ENCODE data around the gene S1PR1. TPM values are rescaled to one million over a fixed set of nuclear protein-coding genes. Genes with fewer than 3 reads are reported as not detected.

Gene S1PR1
- total RNA-seq, 1 experiment from 2014 or later, result 0.68 TPM

DNA sequence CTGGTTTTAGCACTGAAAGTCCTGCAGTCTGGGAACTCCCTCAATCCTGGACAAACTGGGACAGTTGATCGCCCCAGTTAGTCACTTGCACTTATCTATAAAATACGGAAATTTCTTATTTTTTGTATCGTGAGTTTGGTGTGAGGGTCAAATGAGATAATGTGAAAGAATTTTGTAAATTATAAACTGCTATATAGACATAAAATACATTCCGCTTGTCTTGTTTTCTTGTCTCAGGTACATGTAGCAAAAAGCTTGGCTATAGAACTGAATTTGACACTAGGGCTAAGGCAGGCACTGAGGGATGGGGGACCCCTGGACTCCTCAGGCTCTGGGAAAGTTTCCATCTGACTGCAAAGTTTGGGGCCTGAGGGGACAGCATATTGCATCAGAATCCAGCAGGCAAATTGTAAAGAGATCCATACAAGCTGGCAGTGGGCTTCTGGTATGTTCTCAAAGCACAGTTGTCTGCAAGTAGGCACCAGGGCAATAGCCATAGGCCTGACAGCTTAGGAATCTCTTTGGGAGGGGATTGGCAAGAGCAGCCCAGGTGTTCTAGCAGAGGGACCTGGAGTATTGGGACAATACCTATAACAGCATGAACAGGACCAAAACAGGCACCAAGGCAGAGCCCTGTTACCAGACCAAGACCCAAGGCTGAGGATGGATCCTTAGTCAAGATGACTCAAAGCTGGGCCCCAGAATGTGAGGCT is 44.3 kb downstream of the S1PR1 start:
- no peak for DNase-seq
- TF ChIP-seq CTCF (conservative IDR thresholded peaks at IDR 0.05), result no peak
- no peak for TF ChIP-seq EZH2 (IDR thresholded peaks at IDR 0.05; ENCODE audit: low read depth)
- Histone ChIP-seq H3K79me2 (ENCODE audit: low read depth) (no peaks in the 10 kb centered on the region), H3K4me1 (replicated peaks; ENCODE audit: insufficient read depth) (no peaks in the 10 kb centered on the region), H2AFZ (no peak overlapping the region), H3K36me3 (ENCODE audit: low read depth) (no peaks in the 10 kb centered on the region), H3K27ac (no peak overlapping the region), H3F3A (ENCODE audit: insufficient read depth, low read depth) (no peaks in the 10 kb centered on the region), H3K4me2 (no peak overlapping the region), H3K4me3 (no peak overlapping the region), H3K9me3 (ENCODE audit: insufficient read depth, low read depth) (no peaks in the 10 kb centered on the region), H3K9me2 (ENCODE audit: insufficient read depth) (no peaks in the 10 kb centered on the region), H4K20me1 (ENCODE audit: insufficient read depth) (no peaks in the 10 kb centered on the region), H3K27me3 (ENCODE audit: insufficient read depth, low read depth) (no peaks in the 10 kb centered on the region)
- intact Hi-C loops (cut with micrococcal nuclease; ENCODE audit: unreplicated experiment), result no loop called here
- POLR2A ChIA-PET (ENCODE audit: unreplicated experiment), result no interaction called here
- BruUV-seq (replicated peaks), result no TSS peak
- CTCF ChIA-PET, result no interaction called here

- no peaks in the 10 kb centered on the region for H3K9me2 ChIP-seq (ENCODE audit: insufficient read depth)
- POLR2A ChIA-PET (ENCODE audit: unreplicated experiment), result no interaction called here
- no peaks in the 10 kb centered on the region for H3K36me3 ChIP-seq (ENCODE audit: low read depth)
- CTCF ChIA-PET, result no interaction called here
- intact Hi-C loops (cut with micrococcal nuclease; ENCODE audit: unreplicated experiment), result no loop called here
- H3F3A ChIP-seq (ENCODE audit: insufficient read depth, low read depth), result no peaks in the 10 kb centered on the region
- DNase-seq, result no peak
- H3K4me3 ChIP-seq, result no peak overlapping the region
- no peaks in the 10 kb centered on the region for H4K20me1 ChIP-seq (ENCODE audit: insufficient read depth)
- H3K79me2 ChIP-seq (ENCODE audit: low read depth), result no peaks in the 10 kb centered on the region
- TF ChIP-seq EZH2 (IDR thresholded peaks at IDR 0.05; ENCODE audit: low read depth) (no peak), CTCF (conservative IDR thresholded peaks at IDR 0.05) (no peak)
- no peak overlapping the region for H3K4me2 ChIP-seq
- BruUV-seq (replicated peaks), result no TSS peak
- H3K27me3 ChIP-seq (ENCODE audit: insufficient read depth, low read depth), result no peaks in the 10 kb centered on the region
- no peaks in the 10 kb centered on the region for H3K4me1 ChIP-seq (replicated peaks; ENCODE audit: insufficient read depth)
- no peak overlapping the region for H3K27ac ChIP-seq
- no peak overlapping the region for H2AFZ ChIP-seq
- H3K9me3 ChIP-seq (ENCODE audit: insufficient read depth, low read depth), result no peaks in the 10 kb centered on the region
Measured at GRCh38 chr1:101281751-101282150, 44.9 kb downstream of the S1PR1 start.

GRCh38 chr1:101282314-101283038 is 45.7 kb downstream of the S1PR1 start:
- BruUV-seq (replicated peaks), result no TSS peak
- Histone ChIP-seq H3K27me3 (ENCODE audit: insufficient read depth, low read depth) (no peaks in the 10 kb centered on the region), H3K9me3 (ENCODE audit: insufficient read depth, low read depth) (no peaks in the 10 kb centered on the region), H3F3A (ENCODE audit: insufficient read depth, low read depth) (no peaks in the 10 kb centered on the region), H2AFZ (no peak overlapping the region), H3K79me2 (ENCODE audit: low read depth) (no peaks in the 10 kb centered on the region), H3K4me3 (no peak overlapping the region), H4K20me1 (ENCODE audit: insufficient read depth) (no peaks in the 10 kb centered on the region), H3K4me2 (no peak overlapping the region), H3K36me3 (ENCODE audit: low read depth) (no peaks in the 10 kb centered on the region), H3K9me2 (ENCODE audit: insufficient read depth) (no peaks in the 10 kb centered on the region), H3K27ac (no peak overlapping the region), H3K4me1 (replicated peaks; ENCODE audit: insufficient read depth) (no peaks in the 10 kb centered on the region)
- no peak for DNase-seq
- intact Hi-C loops (cut with micrococcal nuclease; ENCODE audit: unreplicated experiment), result no loop called here
- CTCF ChIA-PET, result no interaction called here
- POLR2A ChIA-PET (ENCODE audit: unreplicated experiment), result no interaction called here
- no peak for TF ChIP-seq CTCF (conservative IDR thresholded peaks at IDR 0.05)
- no peak for TF ChIP-seq EZH2 (IDR thresholded peaks at IDR 0.05; ENCODE audit: low read depth)

Measured in PC-9 (cell line).